Posterior vena cava (tissue), 2 donors: ENCODE results near the gene NAALADL2. TPM values are rescaled to one million over a fixed set of nuclear protein-coding genes. Genes with fewer than 3 reads are reported as not detected.
"Not testable (repeated sequence)": the region's sequence is repeated elsewhere in the genome, so short reads cannot be mapped to it uniquely, and the experiment has no call there.

ENCODE experiments used
- DNase-seq: peaks from one replicate; pipeline ENCODE4 v3.0.0-alpha.2; 2020; ENCODE audit warnings: low spot score
- intact Hi-C, 2 donors: fragments of 100-400 bp; cut with DNase I; formaldehyde crosslinking; loops; one replicate each; pipeline versions ENCODE4 v1.14.1 to v1.14.2; 2022 to 2023
- total RNA-seq, 2 donors: library from RNA; stranded (reverse); fragmentation: NEBNext Ultra II Directional; extraction: Animal tissue kit (Norgen Biotek cat#: 25700); gene quantifications; one replicate each; pipeline ENCODE4 v1.2.1, GENCODE V29; 2021
- donor health status: DM: yes; HTN: yes; CAD: no.
- donor health status: DM: yes; HTN: yes; CAD: no.

Gene NAALADL2
- total RNA-seq, 2 donors from 2014 or later, result 12.3 to 18.2 TPM

GRCh38 chr3:175325440-175325839 lies 466.3 kb downstream of the NAALADL2 start:
- no peak for DNase-seq
- intact Hi-C loops, result no loop called here

GRCh38 chr3:175326041-175326440 lies 466.9 kb downstream of the NAALADL2 start:
- DNase-seq, result no peak

GRCh38 chr3:175329373-175329772 lies 470.2 kb downstream of the NAALADL2 start:
- no peak for DNase-seq
- intact Hi-C loops, result no loop called here

More at GRCh38 chr3:175326041-175326440, 466.9 kb downstream of the NAALADL2 start:
- intact Hi-C loops, result no loop called here

- no peak for DNase-seq
- intact Hi-C loops, result no loop called here
Measured at GRCh38 chr3:175335229-175335628, 476.1 kb downstream of the NAALADL2 start.

- intact Hi-C loops, result no loop called here
- no peak for DNase-seq
Measured at GRCh38 chr3:175336406-175337133, 477.4 kb downstream of the NAALADL2 start.

GRCh38 chr3:175337631-175338030 lies 478.5 kb downstream of the NAALADL2 start:
- intact Hi-C loops, result no loop called here
- DNase-seq, result no peak

GRCh38 chr3:175338775-175339535 lies 479.8 kb downstream of the NAALADL2 start:
- DNase-seq, result peak; percentile 51
- intact Hi-C loops, result no loop called here

GRCh38 chr3:175340338-175341015 lies 481.3 kb downstream of the NAALADL2 start:
- intact Hi-C loops, result no loop called here
- no peak for DNase-seq

GRCh38 chr3:175342196-175342595 lies 483.1 kb downstream of the NAALADL2 start:
- intact Hi-C loops, result no loop called here
- no peak for DNase-seq

- no peak for DNase-seq
- intact Hi-C loops, result no loop called here
Measured at GRCh38 chr3:175343946-175344345, 484.8 kb downstream of the NAALADL2 start.

GRCh38 chr3:175346573-175347356 lies 487.6 kb downstream of the NAALADL2 start:
- intact Hi-C loops, result no loop called here
- DNase-seq, result peak; percentile 86

GRCh38 chr3:175349168-175349567 lies 490.0 kb downstream of the NAALADL2 start:
- intact Hi-C loops, result no loop called here
- no peak for DNase-seq

- no peak for DNase-seq
- intact Hi-C loops, result no loop called here
Measured at GRCh38 chr3:175355801-175356335, 496.7 kb downstream of the NAALADL2 start.

GRCh38 chr3:175356899-175357324 lies 497.8 kb downstream of the NAALADL2 start:
- DNase-seq, result no peak
- intact Hi-C loops, result no loop called here

- no peak for DNase-seq
- intact Hi-C loops, result no loop called here
Measured at GRCh38 chr3:175357758-175358157, 498.6 kb downstream of the NAALADL2 start.

- no peak for DNase-seq
- intact Hi-C loops, result no loop called here
Measured at GRCh38 chr3:175358935-175359334, 499.8 kb downstream of the NAALADL2 start.

GRCh38 chr3:175370426-175370825 lies 511.3 kb downstream of the NAALADL2 start:
- intact Hi-C loops, DNase-seq: not testable (repeated sequence)

GRCh38 chr3:175371187-175371586 lies 512.1 kb downstream of the NAALADL2 start:
- DNase-seq, intact Hi-C loops: not testable (repeated sequence)

GRCh38 chr3:175374705-175375104 lies 515.6 kb downstream of the NAALADL2 start:
- DNase-seq, result no peak
- intact Hi-C loops, result no loop called here
